OCI-LY3 (cell line): ENCODE data around the gene CCL16.

Experiments used
- H2AFZ ChIP-seq: fragments of 200-600, 300-600 bp; shearing (Covaris generic); 2 replicates; pipeline ENCODE4 v1.6.0; 2014; ENCODE audit warnings: antibody characterized with exemption, low read depth, low read length
- H3K27ac ChIP-seq: fragments of 200-600, 300-600 bp; sonication (generic); 2 replicates; pipeline ENCODE4 v1.5.1; 2014; ENCODE audit warnings: mild to moderate bottlenecking, low read length, moderate library complexity, mixed read lengths
- H3K27me3 ChIP-seq: fragments of 200-600, 300-600 bp; sonication (generic); 2 replicates; pipeline ENCODE4 v1.6.1; 2014; ENCODE audit warnings: low read depth, low read length, mixed read lengths
- H3K36me3 ChIP-seq: fragments of 200-600, 300-600 bp; sonication (generic); replicated peaks from 2 replicates; pipeline ENCODE3; 2014; ENCODE audit warnings: low read depth, low read length, mixed read lengths
- H3K4me1 ChIP-seq: fragments of 300-600, 200-600 bp; sonication (generic); 2 replicates; pipeline ENCODE4 v1.6.1; 2014; ENCODE audit warnings: low read length, mixed read lengths
- H3K4me2 ChIP-seq: fragments of 200-600, 300-600 bp; sonication (generic); 2 replicates; pipeline ENCODE4 v1.6.1; 2014; ENCODE audit warnings: low read length, mixed read lengths
- H3K4me3 ChIP-seq: fragments of 300-600, 200-600 bp; sonication (generic); 2 replicates; pipeline ENCODE4 v1.5.1; 2014; ENCODE audit warnings: antibody characterized with exemption, mild to moderate bottlenecking, low read length, moderate library complexity
- H3K79me2 ChIP-seq: fragments of 300-600, 200-600 bp; shearing (Covaris generic); 2 replicates; pipeline ENCODE4 v1.6.1; 2014; ENCODE audit warnings: mild to moderate bottlenecking, low read length, mixed read lengths
- H3K9ac ChIP-seq: fragments of 300-600, 200-600 bp; shearing (Covaris generic); 2 replicates; pipeline ENCODE4 v1.6.0; 2014; ENCODE audit warnings: mild to moderate bottlenecking, low read length, moderate library complexity
- H3K9me3 ChIP-seq: fragments of 200-600, 300-600 bp; shearing (Covaris generic); 2 replicates; pipeline ENCODE4 v1.6.1; 2014; ENCODE audit warnings: low read length, mixed read lengths; ENCODE audit not compliant: insufficient read depth
- H4K20me1 ChIP-seq: fragments of 200-600, 300-600 bp; sonication (generic); 2 replicates; pipeline ENCODE4 v1.6.1; 2016; ENCODE audit warnings: low read length, mixed read lengths; ENCODE audit not compliant: insufficient read depth
- EZH2phosphoT487 ChIP-seq: fragments of 200-600 bp; shearing (Covaris generic); IDR thresholded peaks from 2 replicates; pipeline ENCODE4 v1.6.1; 2018; ENCODE audit warnings: antibody characterized with exemption, mixed run types, low read depth
- TF ChIP-seq, protein P1 (sequence below): fragments of 200-600, 300-600 bp; sonication (generic); IDR thresholded peaks from 2 replicates; pipeline ENCODE4 v1.5.1; 2014; ENCODE audit warnings: antibody characterized with exemption, low read length, low read depth

Gene CCL16

DNA sequence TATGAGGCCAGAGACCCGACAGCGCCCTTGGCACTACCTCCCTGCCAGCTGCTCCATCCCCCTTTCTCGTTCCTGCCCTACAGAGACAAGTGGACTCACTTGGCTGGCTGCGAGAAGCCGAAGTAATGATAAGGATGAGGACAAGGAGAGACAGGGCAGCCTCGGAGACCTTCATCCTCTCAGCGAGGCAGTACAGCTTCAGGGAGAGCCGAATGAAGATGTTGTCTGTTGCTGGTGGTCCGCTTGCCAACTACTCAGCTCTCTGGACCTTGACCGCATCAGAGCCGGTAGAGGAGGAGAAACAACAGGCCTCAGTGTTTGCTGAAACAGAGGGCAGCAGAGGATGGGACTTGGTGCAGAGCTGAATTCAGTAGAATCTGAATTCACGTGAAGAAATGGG, at the start of gene CCL16:
Gene CCL16 (minus strand): TSS at position 252 of the 400 bp plus-strand sequence. CDS start 77 bp downstream, at position 175.
- H3K4me2 ChIP-seq, result no peak within 1 kb of the TSS
- no peak within 1 kb of the TSS for H3K27ac ChIP-seq
- no peaks in the 10 kb centered on the region for H3K9me3 ChIP-seq
- no peak within 1 kb of the TSS for H3K9ac ChIP-seq
- no peak within 1 kb of the TSS for H2AFZ ChIP-seq
- peaks cover 21% of the 10 kb centered on the region for H3K4me1 ChIP-seq
- no peaks in the 10 kb centered on the region for H3K36me3 ChIP-seq
- no peak within 1 kb of the TSS for H3K4me3 ChIP-seq
- H4K20me1 ChIP-seq, result no peaks in the 10 kb centered on the region
- TF ChIP-seq EZH2phosphoT487, result no peak
- TF ChIP-seq, protein P1, sequence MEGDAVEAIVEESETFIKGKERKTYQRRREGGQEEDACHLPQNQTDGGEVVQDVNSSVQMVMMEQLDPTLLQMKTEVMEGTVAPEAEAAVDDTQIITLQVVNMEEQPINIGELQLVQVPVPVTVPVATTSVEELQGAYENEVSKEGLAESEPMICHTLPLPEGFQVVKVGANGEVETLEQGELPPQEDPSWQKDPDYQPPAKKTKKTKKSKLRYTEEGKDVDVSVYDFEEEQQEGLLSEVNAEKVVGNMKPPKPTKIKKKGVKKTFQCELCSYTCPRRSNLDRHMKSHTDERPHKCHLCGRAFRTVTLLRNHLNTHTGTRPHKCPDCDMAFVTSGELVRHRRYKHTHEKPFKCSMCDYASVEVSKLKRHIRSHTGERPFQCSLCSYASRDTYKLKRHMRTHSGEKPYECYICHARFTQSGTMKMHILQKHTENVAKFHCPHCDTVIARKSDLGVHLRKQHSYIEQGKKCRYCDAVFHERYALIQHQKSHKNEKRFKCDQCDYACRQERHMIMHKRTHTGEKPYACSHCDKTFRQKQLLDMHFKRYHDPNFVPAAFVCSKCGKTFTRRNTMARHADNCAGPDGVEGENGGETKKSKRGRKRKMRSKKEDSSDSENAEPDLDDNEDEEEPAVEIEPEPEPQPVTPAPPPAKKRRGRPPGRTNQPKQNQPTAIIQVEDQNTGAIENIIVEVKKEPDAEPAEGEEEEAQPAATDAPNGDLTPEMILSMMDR, result no peak
- H3K27me3 ChIP-seq, result peaks cover 60% of the 10 kb centered on the region
- no peaks in the 10 kb centered on the region for H3K79me2 ChIP-seq

- no peak overlapping the region for H3K27ac ChIP-seq
Observed at GRCh38 chr17:36030956-36031355, 49.7 kb upstream of the CCL16 start.

GRCh38 chr17:36027761-36028160, 46.5 kb upstream of the CCL16 start:
- H3K27me3 ChIP-seq, result peaks cover 62% of the 10 kb centered on the region

More at GRCh38 chr17:36030956-36031355, 49.7 kb upstream of the CCL16 start:
- no peaks in the 10 kb centered on the region for H3K9me3 ChIP-seq
- no peaks in the 10 kb centered on the region for H3K79me2 ChIP-seq
- TF ChIP-seq EZH2phosphoT487, result no peak
- TF ChIP-seq, protein P1, result no peak
- H3K36me3 ChIP-seq, result no peaks in the 10 kb centered on the region
- peaks cover 19% of the 10 kb centered on the region for H3K4me1 ChIP-seq
- peaks cover 75% of the 10 kb centered on the region for H3K27me3 ChIP-seq
- no peaks in the 10 kb centered on the region for H4K20me1 ChIP-seq
- H2AFZ ChIP-seq, result no peak overlapping the region
- no peak overlapping the region for H3K9ac ChIP-seq
- H3K4me2 ChIP-seq, result no peak overlapping the region
- H3K4me3 ChIP-seq, result no peak overlapping the region

DNA sequence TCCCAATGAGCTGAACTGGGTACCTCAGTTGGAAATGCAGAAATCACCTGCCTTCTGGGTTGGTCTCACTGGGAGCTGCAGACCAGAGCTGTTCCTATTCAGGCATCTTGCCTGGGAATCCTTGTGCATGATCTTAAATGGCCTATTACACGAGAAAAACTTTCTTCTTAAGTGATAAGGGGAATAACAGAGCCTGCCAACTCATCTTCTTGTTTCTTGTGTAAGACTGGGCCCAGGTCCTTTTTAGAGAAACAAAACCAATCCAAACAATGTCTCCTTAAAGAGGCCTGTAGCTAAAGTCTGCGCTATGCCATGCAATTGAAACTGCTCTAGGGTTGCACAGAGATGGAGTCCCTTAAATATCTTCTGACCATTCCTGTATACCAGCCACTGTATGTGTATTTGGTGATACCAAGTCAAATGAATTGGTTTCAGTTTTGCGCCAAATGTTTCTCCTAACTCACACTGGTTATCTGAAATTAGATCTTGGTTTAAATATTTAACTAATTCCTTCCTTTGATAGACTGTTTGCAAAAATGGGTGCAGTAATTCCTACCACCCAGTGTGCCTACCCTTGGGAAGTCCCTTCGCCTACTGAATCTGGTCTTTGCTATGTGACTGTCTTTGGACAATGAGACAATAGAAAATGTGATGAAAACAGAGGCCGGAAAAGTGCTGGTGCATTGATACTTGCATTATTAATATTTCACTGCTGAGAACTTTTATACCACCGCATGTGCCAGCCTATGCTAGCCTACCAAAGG, 43.0 kb upstream of the CCL16 start:
- H4K20me1 ChIP-seq, result no peaks in the 10 kb centered on the region
- no peak overlapping the region for H3K27ac ChIP-seq
- no peaks in the 10 kb centered on the region for H3K79me2 ChIP-seq
- H3K27me3 ChIP-seq, result peaks cover 33% of the 10 kb centered on the region
- no peak overlapping the region for H3K9ac ChIP-seq
- no peaks in the 10 kb centered on the region for H3K36me3 ChIP-seq
- H2AFZ ChIP-seq, result no peak overlapping the region
- TF ChIP-seq, protein P1, result no peak
- TF ChIP-seq EZH2phosphoT487, result no peak
- H3K4me2 ChIP-seq, result no peak overlapping the region
- no peak overlapping the region for H3K4me3 ChIP-seq
- H3K4me1 ChIP-seq, result no peaks in the 10 kb centered on the region
- H3K9me3 ChIP-seq, result no peaks in the 10 kb centered on the region

More at GRCh38 chr17:36027761-36028160, 46.5 kb upstream of the CCL16 start:
- no peaks in the 10 kb centered on the region for H3K79me2 ChIP-seq
- no peak overlapping the region for H3K4me2 ChIP-seq
- no peak overlapping the region for H3K4me3 ChIP-seq
- no peaks in the 10 kb centered on the region for H4K20me1 ChIP-seq
- H3K36me3 ChIP-seq, result no peaks in the 10 kb centered on the region
- no peak overlapping the region for H2AFZ ChIP-seq
- no peaks in the 10 kb centered on the region for H3K9me3 ChIP-seq
- TF ChIP-seq, protein P1, result no peak
- no peak for TF ChIP-seq EZH2phosphoT487
- no peaks in the 10 kb centered on the region for H3K4me1 ChIP-seq
- no peak overlapping the region for H3K27ac ChIP-seq
- H3K9ac ChIP-seq, result no peak overlapping the region
